WERI-Rb-1 (cell line): Measurements from ENCODE around the gene SLC39A1.

ENCODE experiments used
- DNase-seq: peaks from one replicate; pipeline ENCODE4 v3.0.0-alpha.2; 2020
- H3K27ac ChIP-seq: fragments of 250-450 bp; sonication (Bioruptor Pico); 2 replicates; pipeline ENCODE4 v1.5.1; 2020; ENCODE audit warnings: mild to moderate bottlenecking, moderate library complexity
- H3K27me3 ChIP-seq: fragments of 250-450 bp; sonication (Bioruptor Pico); 2 replicates; pipeline ENCODE4 v1.5.1; 2021; ENCODE audit warnings: mild to moderate bottlenecking, low read depth, moderate library complexity; ENCODE audit not compliant: insufficient read depth, severe bottlenecking
- H3K36me3 ChIP-seq: fragments of 250-450 bp; sonication (Bioruptor Pico); 2 replicates; pipeline ENCODE4 v1.5.1; 2020; ENCODE audit warnings: mild to moderate bottlenecking, moderate library complexity
- H3K4me3 ChIP-seq: 2 replicates; pipeline ENCODE4 v1.5.1; 2011; ENCODE audit warnings: low read depth, mild to moderate bottlenecking, control low read depth, low read length
- H3K9me3 ChIP-seq: fragments of 250-450 bp; sonication (Bioruptor Pico); 2 replicates; pipeline ENCODE4 v1.5.1; 2021; ENCODE audit warnings: mild to moderate bottlenecking, moderate library complexity; ENCODE audit not compliant: severe bottlenecking
- CTCF ChIP-seq: IDR thresholded peaks from 2 replicates; pipeline ENCODE4 v1.5.1; 2011; ENCODE audit warnings: low read depth, mild to moderate bottlenecking, control low read depth, inconsistent platforms, low read length

SLC39A1 gene

GRCh38 chr1:153939476-153939875 is 23.9 kb downstream of the SLC39A1 start:
- H3K36me3 ChIP-seq = peaks cover 99% of the 10 kb centered on the region
- DNase-seq = no peak

GRCh38 chr1:153938996-153939395 is 24.3 kb downstream of the SLC39A1 start:
- peaks cover 99% of the 10 kb centered on the region for H3K36me3 ChIP-seq
- TF ChIP-seq CTCF = no peak
- no peak overlapping the region for H3K4me3 ChIP-seq
- no peaks in the 10 kb centered on the region for H3K9me3 ChIP-seq
- no peak overlapping the region for H3K27ac ChIP-seq
- no peaks in the 10 kb centered on the region for H3K27me3 ChIP-seq
- no peak for DNase-seq

More at GRCh38 chr1:153939476-153939875, 23.9 kb downstream of the SLC39A1 start:
- H3K9me3 ChIP-seq = no peaks in the 10 kb centered on the region
- H3K27ac ChIP-seq = no peak overlapping the region
- no peaks in the 10 kb centered on the region for H3K27me3 ChIP-seq
- no peak for TF ChIP-seq CTCF
- H3K4me3 ChIP-seq = no peak overlapping the region

- no peak overlapping the region for H3K27ac ChIP-seq
- TF ChIP-seq CTCF = no peak
- H3K36me3 ChIP-seq = peaks cover 99% of the 10 kb centered on the region
- no peak for DNase-seq
- H3K9me3 ChIP-seq = no peaks in the 10 kb centered on the region
- H3K4me3 ChIP-seq = no peak overlapping the region
- H3K27me3 ChIP-seq = no peaks in the 10 kb centered on the region
Observed at GRCh38 chr1:153937331-153937730, 26.0 kb downstream of the SLC39A1 start.

GRCh38 chr1:153936011-153936802 is 27.1 kb downstream of the SLC39A1 start:
- Histone ChIP-seq H3K27ac (no peak overlapping the region), H3K4me3 (no peak overlapping the region), H3K36me3 (peaks cover 97% of the 10 kb centered on the region), H3K9me3 (no peaks in the 10 kb centered on the region), H3K27me3 (no peaks in the 10 kb centered on the region)
- DNase-seq = no peak
- TF ChIP-seq CTCF = no peak

- no peak for DNase-seq
- Histone ChIP-seq H3K4me3 (no peak overlapping the region), H3K36me3 (peaks cover 97% of the 10 kb centered on the region), H3K27ac (no peak overlapping the region), H3K9me3 (no peaks in the 10 kb centered on the region), H3K27me3 (no peaks in the 10 kb centered on the region)
- no peak for TF ChIP-seq CTCF
Observed at GRCh38 chr1:153934746-153935145, 28.6 kb downstream of the SLC39A1 start.

- no peaks in the 10 kb centered on the region for H3K27me3 ChIP-seq
- H3K27ac ChIP-seq = no peak overlapping the region
- H3K4me3 ChIP-seq = no peak overlapping the region
- DNase-seq = no peak
- H3K9me3 ChIP-seq = no peaks in the 10 kb centered on the region
- peaks cover 97% of the 10 kb centered on the region for H3K36me3 ChIP-seq
- no peak for TF ChIP-seq CTCF
Observed at GRCh38 chr1:153933955-153934354, 29.4 kb downstream of the SLC39A1 start.
